Glutamatergic neuron (in vitro differentiated cells): ENCODE data around the gene CEACAM1. TPM values are rescaled to one million over a fixed set of nuclear protein-coding genes. Genes with fewer than 3 reads are reported as not detected.
"Not testable (repeated sequence)": the region's sequence is repeated elsewhere in the genome, so short reads cannot be mapped to it uniquely, and the experiment has no call there.

Experiments used
- DNase-seq: peaks from one replicate; pipeline ENCODE4 v3.0.0; 2022
- H3K27ac Mint-ChIP-seq: one replicate; pipeline ENCODE4 v1.8.0; 2020; ENCODE audit warnings: mild to moderate bottlenecking, mixed read lengths, inconsistent platforms; ENCODE audit not compliant: unreplicated experiment
- H3K27me3 Mint-ChIP-seq: one replicate; pipeline ENCODE4 v1.8.0; 2020; ENCODE audit warnings: mild to moderate bottlenecking, moderate library complexity, mixed read lengths, inconsistent platforms; ENCODE audit not compliant: unreplicated experiment
- H3K36me3 Mint-ChIP-seq: one replicate; pipeline ENCODE4 v1.8.0; 2020; ENCODE audit warnings: mild to moderate bottlenecking, mixed read lengths, inconsistent platforms; ENCODE audit not compliant: unreplicated experiment
- H3K4me1 Mint-ChIP-seq: one replicate; pipeline ENCODE4 v1.8.0; 2020; ENCODE audit warnings: mild to moderate bottlenecking, low read depth, mixed read lengths, inconsistent platforms; ENCODE audit not compliant: unreplicated experiment
- H3K4me3 Mint-ChIP-seq: one replicate; pipeline ENCODE4 v1.8.0; 2020; ENCODE audit warnings: mild to moderate bottlenecking, mixed read lengths, inconsistent platforms; ENCODE audit not compliant: unreplicated experiment
- H3K9me3 Mint-ChIP-seq: one replicate; pipeline ENCODE4 v1.8.0; 2020; ENCODE audit warnings: mild to moderate bottlenecking, moderate library complexity, mixed read lengths, inconsistent platforms; ENCODE audit not compliant: unreplicated experiment
- total RNA-seq: library from RNA; stranded (reverse); fragmentation: NEBNext Ultra II Directional; extraction: Animal tissue kit (Norgen Biotek cat#: 25700); gene quantifications from one replicate; pipeline ENCODE4 v1.2.1, GENCODE V29; 2021; ENCODE audit not compliant: unreplicated experiment
- TF ChIP-seq, protein P1 (sequence below): fragments of 200-600 bp; sonication (generic); IDR thresholded peaks from one replicate; pipeline ENCODE4 v1.5.0; 2021; ENCODE audit not compliant: partially characterized antibody, unreplicated experiment

Gene CEACAM1
- total RNA-seq, 1 donor from 2014 or later: 0.44 TPM

DNA sequence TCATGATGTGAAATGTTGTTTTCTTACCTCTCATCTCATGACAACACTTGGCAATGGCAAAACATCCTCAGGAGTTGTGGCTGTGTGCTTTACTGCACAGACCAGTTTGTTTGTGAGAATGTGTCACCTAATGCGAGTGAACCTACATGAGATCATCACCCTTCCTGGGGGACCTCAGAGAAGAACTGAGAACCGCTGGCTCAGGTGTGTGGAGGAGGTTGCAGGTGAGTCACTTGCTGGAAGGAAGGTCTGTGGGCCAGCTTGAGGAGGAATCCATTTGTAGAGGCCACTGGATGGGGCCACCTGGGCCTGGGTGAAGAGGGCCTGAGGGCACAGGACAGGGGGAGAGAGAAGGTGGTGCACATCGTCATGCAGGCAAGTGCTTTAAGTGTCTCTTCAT is 3.0 kb upstream of the CEACAM1 start:
- peaks cover 2% of the 10 kb centered on the region for H3K27me3 Mint-ChIP-seq

DNA sequence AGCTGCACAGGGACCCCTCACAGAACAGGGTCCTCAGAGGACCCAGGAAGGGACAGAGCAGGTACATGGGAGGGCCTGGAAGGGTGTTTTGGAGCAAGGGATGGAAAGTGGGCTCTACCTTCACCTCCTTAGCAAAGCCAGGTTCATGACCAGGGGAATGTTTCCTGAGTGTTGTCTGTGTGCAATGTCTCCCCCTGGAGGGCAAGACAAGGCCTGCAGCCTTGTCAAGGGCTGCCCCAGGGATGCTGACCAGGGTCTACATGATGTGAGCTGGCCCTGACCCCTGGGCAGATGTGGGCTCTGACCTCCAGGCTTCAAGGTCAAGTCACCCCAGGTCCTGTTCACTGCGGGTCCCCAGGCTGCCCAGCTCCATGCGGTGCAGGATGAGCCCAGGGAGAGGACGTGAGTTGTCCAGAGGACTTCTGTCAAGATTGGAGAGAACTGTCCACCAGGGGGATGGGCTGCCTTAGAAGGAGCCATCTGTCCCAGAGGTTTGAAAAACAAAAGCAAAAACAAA is 1.0 kb upstream of the CEACAM1 start:
- peaks cover 4% of the 10 kb centered on the region for H3K4me1 Mint-ChIP-seq
- no peak overlapping the region for H3K27ac Mint-ChIP-seq

More for the DNA sequence above, 3.0 kb upstream of the CEACAM1 start:
- TF ChIP-seq, protein P1, sequence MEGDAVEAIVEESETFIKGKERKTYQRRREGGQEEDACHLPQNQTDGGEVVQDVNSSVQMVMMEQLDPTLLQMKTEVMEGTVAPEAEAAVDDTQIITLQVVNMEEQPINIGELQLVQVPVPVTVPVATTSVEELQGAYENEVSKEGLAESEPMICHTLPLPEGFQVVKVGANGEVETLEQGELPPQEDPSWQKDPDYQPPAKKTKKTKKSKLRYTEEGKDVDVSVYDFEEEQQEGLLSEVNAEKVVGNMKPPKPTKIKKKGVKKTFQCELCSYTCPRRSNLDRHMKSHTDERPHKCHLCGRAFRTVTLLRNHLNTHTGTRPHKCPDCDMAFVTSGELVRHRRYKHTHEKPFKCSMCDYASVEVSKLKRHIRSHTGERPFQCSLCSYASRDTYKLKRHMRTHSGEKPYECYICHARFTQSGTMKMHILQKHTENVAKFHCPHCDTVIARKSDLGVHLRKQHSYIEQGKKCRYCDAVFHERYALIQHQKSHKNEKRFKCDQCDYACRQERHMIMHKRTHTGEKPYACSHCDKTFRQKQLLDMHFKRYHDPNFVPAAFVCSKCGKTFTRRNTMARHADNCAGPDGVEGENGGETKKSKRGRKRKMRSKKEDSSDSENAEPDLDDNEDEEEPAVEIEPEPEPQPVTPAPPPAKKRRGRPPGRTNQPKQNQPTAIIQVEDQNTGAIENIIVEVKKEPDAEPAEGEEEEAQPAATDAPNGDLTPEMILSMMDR: no peak
- Mint-ChIP-seq H3K4me1 (peaks cover 4% of the 10 kb centered on the region), H3K27ac (no peak overlapping the region), H3K36me3 (no peaks in the 10 kb centered on the region), H3K9me3 (peaks cover 7% of the 10 kb centered on the region), H3K4me3 (no peak overlapping the region)
- DNase-seq: no peak

DNA sequence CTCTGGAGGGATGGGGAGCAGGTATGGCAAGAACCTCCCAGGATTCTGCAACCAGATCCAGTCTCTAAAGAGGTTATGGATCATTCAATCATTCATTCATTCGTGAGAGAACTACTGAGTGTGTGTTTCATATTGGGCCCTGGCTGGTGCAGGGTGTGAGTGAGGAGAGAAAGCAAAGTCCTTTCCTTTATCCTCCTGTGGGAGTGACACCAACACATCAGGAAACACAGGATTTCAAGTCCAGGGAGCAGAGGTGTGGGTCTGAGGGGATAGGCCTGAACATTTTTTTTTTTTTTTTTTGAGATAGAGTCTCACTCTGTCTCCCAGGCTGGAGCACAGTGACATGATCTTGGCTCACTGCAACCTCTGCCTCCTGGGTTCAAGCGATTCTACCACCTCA is 3.3 kb downstream of the CEACAM1 start:
- Mint-ChIP-seq H3K4me1 (peaks cover 4% of the 10 kb centered on the region), H3K27ac (no peak overlapping the region), H3K9me3 (peaks cover 7% of the 10 kb centered on the region), H3K27me3 (peaks cover 4% of the 10 kb centered on the region), H3K4me3 (no peak overlapping the region), H3K36me3 (peaks cover 5% of the 10 kb centered on the region)
- DNase-seq: no peak
- TF ChIP-seq, protein P1: no peak

More for the DNA sequence above, 1.0 kb upstream of the CEACAM1 start:
- Mint-ChIP-seq H3K36me3 (peaks cover 4% of the 10 kb centered on the region), H3K4me3 (no peak overlapping the region), H3K27me3 (peaks cover 4% of the 10 kb centered on the region), H3K9me3 (peaks cover 7% of the 10 kb centered on the region)
- peak; percentile 62 for DNase-seq
- TF ChIP-seq, protein P1: peak; percentile 80

DNA sequence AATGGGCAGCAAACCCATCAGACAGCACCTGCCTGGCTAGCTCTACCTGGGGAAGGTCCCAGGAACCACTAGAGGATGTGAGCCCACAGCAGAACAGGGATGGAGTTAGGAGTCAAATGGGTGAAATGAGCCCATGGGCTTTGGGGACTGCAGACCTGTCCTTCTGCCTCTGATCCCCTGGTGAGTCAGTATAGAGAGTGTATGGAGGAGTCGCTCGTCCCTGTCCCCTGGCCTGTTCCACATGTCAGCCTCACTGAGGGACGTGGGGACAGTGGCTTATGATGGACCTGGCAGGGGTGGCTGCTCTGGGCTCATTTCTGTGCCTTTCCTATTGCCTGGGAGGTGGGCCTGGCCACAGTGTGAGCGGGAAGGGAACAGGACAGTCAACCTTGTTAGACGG is 4.0 kb downstream of the CEACAM1 start:
- Mint-ChIP-seq H3K36me3 (peaks cover 5% of the 10 kb centered on the region), H3K27me3 (peaks cover 4% of the 10 kb centered on the region), H3K27ac (no peak overlapping the region), H3K9me3 (peaks cover 7% of the 10 kb centered on the region), H3K4me1 (peaks cover 4% of the 10 kb centered on the region), H3K4me3 (no peak overlapping the region)
- TF ChIP-seq, protein P1: no peak
- no peak for DNase-seq

DNA sequence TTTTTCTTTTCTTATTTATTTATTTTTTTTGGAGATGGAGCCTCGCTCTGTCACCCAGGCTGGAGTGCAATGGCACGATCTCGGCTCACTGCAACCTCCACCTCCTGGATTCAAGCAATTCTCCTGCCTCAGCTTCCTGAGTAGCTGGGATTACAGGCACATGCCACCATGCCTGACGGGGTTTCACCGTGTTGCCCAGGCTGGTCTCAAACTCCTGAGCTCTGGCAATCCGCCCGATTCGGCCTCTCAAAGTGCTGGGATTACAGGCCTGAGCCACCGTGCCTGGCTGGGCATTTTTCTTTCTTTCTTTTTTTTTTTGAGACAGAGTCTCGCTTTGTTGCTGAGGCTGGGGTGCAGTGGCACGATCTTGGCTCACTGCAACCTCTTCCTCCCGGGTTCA is 6.0 kb downstream of the CEACAM1 start:
- not testable (repeated sequence) for H3K9me3 Mint-ChIP-seq, H3K27me3 Mint-ChIP-seq, DNase-seq, H3K27ac Mint-ChIP-seq, H3K4me1 Mint-ChIP-seq, H3K36me3 Mint-ChIP-seq, H3K4me3 Mint-ChIP-seq
